K562 (cell line): Measurements from ENCODE around the gene ASF1B. TPM values are rescaled to one million over a fixed set of nuclear protein-coding genes. Genes with fewer than 3 reads are reported as not detected.

Experiments used
- ATAC-seq: fragments of 200-7000 bp; cut with Tn5 transposase; 3 replicates; pipeline ENCODE4 v1.9.1; 2020; ENCODE audit warnings: moderate library complexity
- BruUV-seq: library from RNA; stranded (reverse); fragments of 400-500 nt; replicated peaks from 2 replicates; lab custom pipeline; 2021; lab: Mats Ljungman, UMichigan
- CTCF ChIA-PET: fragments of 300-600 bp; formaldehyde crosslinking; extraction: SDS; loops from one replicate; lab custom pipeline; 2021; ENCODE audit warnings: low intra/inter-chr PET ratio; lab: Yijun Ruan, JAX
- POLR2A ChIA-PET: fragments of 300-600, 350-650 bp; sonication (Branson Sonifier 250); formaldehyde crosslinking; extraction: SDS; loops from one replicate; lab custom pipeline; 2021; ENCODE audit warnings: antibody characterized with exemption, inconsistent platforms; lab: Yijun Ruan, JAX
- DNase-seq, 4 experiments: peaks; one replicate each; pipeline versions ENCODE4 v3.0.0 to v3.0.0-alpha.2; 2011 to 2018; ENCODE audit warnings: low spot score in 3 of 4, mixed read lengths in 3 of 4; ENCODE audit errors: extremely low read depth in 1 of 4
- FAIRE-seq: peaks from 2 replicates; lab custom pipeline; 2011; peaks lifted over from hg19 to GRCh38; lab: Jason Lieb, UNC
- H2AFZ ChIP-seq: 2 replicates; pipeline ENCODE4 v1.6.0; 2011; ENCODE audit warnings: low read depth, low read length, control low read depth, inconsistent platforms
- H3K27ac ChIP-seq: fragments of 200-600 bp; 3 replicates; pipeline ENCODE4 v1.8.0; 2011; ENCODE audit warnings: low read depth, mild to moderate bottlenecking, control low read depth, inconsistent platforms, low read length, moderate library complexity, mixed read lengths; ENCODE audit errors: extremely low read depth
- H3K27me3 ChIP-seq, 2 experiments: fragments of 300-600 bp in 1 of 2; 2 replicates in 1 of 2; 3 replicates in 1 of 2; pipeline versions ENCODE4 v1.6.0 to v1.8.0; 2011; ENCODE audit warnings: inconsistent platforms in 2 of 2, low read length in 2 of 2, mild to moderate bottlenecking in 1 of 2, mixed read lengths in 1 of 2, moderate library complexity in 1 of 2; ENCODE audit not compliant: control insufficient read depth in 2 of 2, insufficient read depth in 2 of 2
- H3K36me3 ChIP-seq: fragments of 300-600 bp; 3 replicates; pipeline ENCODE4 v1.8.0; 2011; ENCODE audit warnings: mild to moderate bottlenecking, low read length, inconsistent platforms; ENCODE audit not compliant: control insufficient read depth, insufficient read depth
- H3K4me1 ChIP-seq, 2 experiments: fragments of 200-600 bp in 1 of 2; replicated peaks in 1 of 2; 2 replicates in 1 of 2; 3 replicates in 1 of 2; pipeline versions ENCODE4 v1.5.1 to v1.8.0; 2011; ENCODE audit warnings: inconsistent platforms in 2 of 2, low read length in 2 of 2, mild to moderate bottlenecking in 1 of 2, mixed read lengths in 1 of 2, moderate library complexity in 1 of 2; ENCODE audit not compliant: control insufficient read depth in 2 of 2, insufficient read depth in 2 of 2
- H3K4me2 ChIP-seq: 2 replicates; pipeline ENCODE4 v1.6.1; 2011; ENCODE audit warnings: low read length, control low read depth, inconsistent platforms, mixed read lengths; ENCODE audit not compliant: insufficient read depth
- H3K4me3 ChIP-seq: fragments of 200-600 bp; sonication (generic), shearing (Covaris generic); 2 replicates; pipeline ENCODE4 v1.5.1; 2016; ENCODE audit warnings: control low read depth, inconsistent platforms
- H3K79me2 ChIP-seq: fragments of 200-600 bp; 3 replicates; pipeline ENCODE4 v1.8.0; 2011; ENCODE audit warnings: low read length, inconsistent platforms; ENCODE audit not compliant: control insufficient read depth, insufficient read depth
- H3K9ac ChIP-seq, 2 experiments: 2 replicates each; pipeline versions ENCODE4 v1.6.0 to v1.6.1; 2011; ENCODE audit warnings: low read depth in 2 of 2, low read length in 2 of 2, control low read depth in 1 of 2, inconsistent platforms in 1 of 2, mild to moderate bottlenecking in 1 of 2, mixed read lengths in 1 of 2; ENCODE audit not compliant: insufficient read depth in 1 of 2
- H3K9me1 ChIP-seq: one replicate; pipeline ENCODE4 v1.6.0; 2011; ENCODE audit warnings: inconsistent platforms, mild to moderate bottlenecking, low read length, moderate library complexity; ENCODE audit not compliant: control insufficient read depth, insufficient read depth
- H3K9me3 ChIP-seq: replicated peaks from 2 replicates; pipeline ENCODE4 v1.5.1; 2011; ENCODE audit warnings: low read depth, low read length, inconsistent platforms; ENCODE audit not compliant: control insufficient read depth, insufficient read depth
- H4K20me1 ChIP-seq: replicated peaks from 2 replicates; pipeline ENCODE4 v1.6.1; 2011; ENCODE audit warnings: low read length, inconsistent platforms, mixed read lengths; ENCODE audit not compliant: control insufficient read depth, insufficient read depth
- CEBPG ChIP-seq, 3 experiments: fragments of 200-800 bp in 1 of 3; sonication (Bioruptor generic) in 1 of 3; sonication (generic) in 1 of 3; formaldehyde crosslinking in 1 of 3; IDR thresholded peaks in 2 of 3; conservative IDR thresholded peaks in 1 of 3; 2 replicates each; pipeline versions ENCODE4 v1.6.1 to v1.8.0; 2016 to 2022; ENCODE audit warnings: missing compliant biosample characterization in 2 of 3, missing genetic modification characterization in 2 of 3, mild to moderate bottlenecking in 1 of 3, missing genetic modification reagents in 1 of 3
- CREB5 ChIP-seq: fragments of 250-450 bp; sonication (Bioruptor Pico); IDR thresholded peaks from 2 replicates; pipeline ENCODE4 v1.5.0; 2020; ENCODE audit warnings: mild to moderate bottlenecking
- L3MBTL2 ChIP-seq: fragments of 450-650 bp; IDR thresholded peaks from 2 replicates; pipeline ENCODE4 v1.6.1; 2016; ENCODE audit warnings: mild to moderate bottlenecking, moderate library complexity
- MCM5 ChIP-seq: fragments of 450-650 bp; IDR thresholded peaks from 2 replicates; pipeline ENCODE4 v1.6.1; 2016; ENCODE audit warnings: low read depth
- PCBP1 ChIP-seq: fragments of 200-400 bp; formaldehyde crosslinking; IDR thresholded peaks from 2 replicates; pipeline ENCODE4 v1.6.1; 2018; ENCODE audit warnings: mild to moderate bottlenecking, low read depth, low read length; ENCODE audit not compliant: poor library complexity, severe bottlenecking
- POLR2A ChIP-seq: fragments of 450-650 bp; conservative IDR thresholded peaks from 2 replicates; pipeline ENCODE4 v1.6.1; 2016
- RFX7 ChIP-seq: fragments of 250-450 bp; sonication (Bioruptor Pico); IDR thresholded peaks from 2 replicates; pipeline ENCODE4 v1.5.1; 2021; ENCODE audit warnings: mild to moderate bottlenecking
- SP2 ChIP-seq: IDR thresholded peaks from 2 replicates; pipeline ENCODE4 v1.6.1; 2011; ENCODE audit warnings: mild to moderate bottlenecking, low read depth, low read length, moderate library complexity; ENCODE audit not compliant: poor library complexity, severe bottlenecking; ENCODE audit errors: extremely low read depth
- TCFL5 ChIP-seq: fragments of 250-450 bp; sonication (Bioruptor Pico); conservative IDR thresholded peaks from 2 replicates; pipeline ENCODE4 v1.6.1; 2021; ENCODE audit warnings: mild to moderate bottlenecking, moderate library complexity, matching md5 sums
- TSC22D4 ChIP-seq: fragments of 450-650 bp; IDR thresholded peaks from 2 replicates; pipeline ENCODE4 v1.6.1; 2016; ENCODE audit warnings: missing genetic modification characterization, missing biosample characterization, control low read depth
- ZBTB8A ChIP-seq: fragments of 450-650 bp; IDR thresholded peaks from 2 replicates; pipeline ENCODE4 v1.6.1; 2018; ENCODE audit warnings: mild to moderate bottlenecking, moderate library complexity; ENCODE audit not compliant: partially characterized antibody
- WGBS: fragments of 100-300 bp; shearing (Covaris generic); methylation state at CpG from one replicate; pipeline ENCODE4 v1.1.6; 2016; ENCODE audit warnings: low coverage, mixed read lengths; ENCODE audit not compliant: insufficient coverage; ENCODE audit errors: missing lambda C conversion rate; 5-methylcytosine and 5-hydroxymethylcytosine counted together
- in situ Hi-C: fragments of 300-500 bp; cut with MboI; formaldehyde crosslinking; loops from 4 replicates; pipeline ENCODE4 v1.15.0; 2018; ENCODE audit warnings: inconsistent platforms, mixed read lengths
- intact Hi-C: fragments of 100-400 bp; cut with micrococcal nuclease; formaldehyde crosslinking; loops from 2 replicates; pipeline ENCODE4 v1.14.2; 2022
- polyA plus RNA-seq, 8 experiments: library from polyadenylated mRNA; depleted of rRNA in 4 of 8; stranded (reverse) in 5 of 8; unstranded in 3 of 8; fragments of >200 nt; fragmentation: Nextera tagmentation in 2 of 8; fragmentation: Illumina TruSeq in 1 of 8; extraction: Ambion mirVana in 2 of 8; extraction: Trizol in 1 of 8; gene quantifications; 2 replicates each; pipeline versions ENCODE4 v1.2.1 to v1.2.3, GENCODE V29; 2011 to 2014; ENCODE audit warnings: inconsistent platforms in 1 of 8, missing spikeins in 1 of 8
- total RNA-seq, 7 experiments: library from RNA; depleted of rRNA in 6 of 7; stranded (reverse); fragments of >200 nt in 6 of 7; fragmentation: Illumina TruSeq in 2 of 7; extraction: Trizol in 2 of 7; gene quantifications; 2 replicates each; pipeline versions ENCODE4 v1.2.1 to v1.2.3, GENCODE V29; 2011 to 2021; ENCODE audit warnings: low replicate concordance in 1 of 7
- TF ChIP-seq, protein P1 (sequence below): sonication (generic); formaldehyde crosslinking; IDR thresholded peaks from 2 replicates; pipeline ENCODE4 v1.9.0; 2022; ENCODE audit warnings: mild to moderate bottlenecking, missing genetic modification reagents

Gene ASF1B
- total and polyA plus RNA-seq, 9 of the 15 experiments (the other 6 are each of a cell fraction or from before 2014, with no cell fraction given) = 6.0 to 69.4 (median 53.3) TPM

DNA sequence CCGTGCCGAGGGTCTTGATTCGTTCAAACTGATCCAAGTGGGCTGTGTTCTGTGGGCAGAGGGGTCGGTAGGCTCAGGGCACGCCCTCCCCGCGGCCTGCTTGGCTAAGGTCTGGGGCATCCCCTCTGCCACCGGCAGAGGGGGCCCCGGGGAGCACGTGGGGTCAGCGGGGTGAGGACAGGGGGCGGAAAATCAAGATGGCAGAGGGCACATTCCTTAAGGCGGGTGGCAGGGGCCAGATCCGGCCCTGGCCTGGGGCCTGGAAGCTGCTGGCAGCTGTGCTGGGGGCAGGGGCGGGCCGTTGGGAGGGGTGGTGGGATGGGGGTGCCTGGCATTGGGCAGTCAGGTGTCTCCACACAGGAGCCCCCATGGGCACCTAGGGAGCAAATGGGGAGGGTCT, 29.5 kb downstream of the ASF1B start:
- Histone ChIP-seq H3K4me1 (peaks cover 0 to 5% of the 10 kb centered on the region in 2 experiments; a peak in 2 of 5 replicates), H3K9me3 (no peaks in the 10 kb centered on the region), H3K4me3 (no peak overlapping the region)
- 95% methylated on average over 12 of the region's 16 CpGs for WGBS
- TF ChIP-seq TCFL5 (CRISPR knock-in tag) (no peak), RFX7 (CRISPR knock-in tag) (no peak), PCBP1 (no peak), POLR2A (no peak), CREB5 (CRISPR knock-in tag) (no peak), SP2 (no peak), TSC22D4 (tag) (no peak), CEBPG (CRISPR knock-in tag; IDR thresholded peaks at IDR 0.05) (no peak), CEBPG (tag; conservative IDR thresholded peaks at IDR 0.05 in 1 of 2, IDR thresholded peaks at IDR 0.05 in 1 of 2) (no peak), L3MBTL2 (no peak), MCM5 (no peak), ZBTB8A (no peak)
- TF ChIP-seq, protein P1, sequence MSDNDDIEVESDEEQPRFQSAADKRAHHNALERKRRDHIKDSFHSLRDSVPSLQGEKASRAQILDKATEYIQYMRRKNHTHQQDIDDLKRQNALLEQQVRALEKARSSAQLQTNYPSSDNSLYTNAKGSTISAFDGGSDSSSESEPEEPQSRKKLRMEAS = no peak
- TF ChIP-seq, all 486 proteins: peak for 0
- no TSS peak for BruUV-seq
- H3K36me3 ChIP-seq = peaks cover 24% of the 10 kb centered on the region; the same call in 2 of the 3 replicates
- in situ Hi-C loops (no loop called here), intact Hi-C loops (no loop called here)
- no peaks in the 10 kb centered on the region for H3K79me2 ChIP-seq
- H3K9ac ChIP-seq = no peak overlapping the region
- ChIA-PET POLR2A (no interaction called here), CTCF (no interaction called here)
- FAIRE-seq = no peak
- H2AFZ ChIP-seq = no peak overlapping the region
- H4K20me1 ChIP-seq = no peaks in the 10 kb centered on the region
- H3K9me1 ChIP-seq = no peaks in the 10 kb centered on the region
- no peak overlapping the region for H3K4me2 ChIP-seq
- H3K27me3 ChIP-seq = no peaks in the 10 kb centered on the region
- no peak for ATAC-seq
- DNase-seq = no peak
- no peak overlapping the region for H3K27ac ChIP-seq
